GM19452 (cell line): ENCODE measurements around the gene SLC22A23.

ENCODE experiments used
- ATAC-seq: cut with Tn5 transposase; IDR thresholded peaks from one replicate; pipeline ENCODE4 v1.9.1; 2021; ENCODE audit not compliant: unreplicated experiment

SLC22A23 gene

GRCh38 chr6:3422435-3423070, 34.3 kb downstream of the SLC22A23 start:
- ATAC-seq, result no peak

DNA sequence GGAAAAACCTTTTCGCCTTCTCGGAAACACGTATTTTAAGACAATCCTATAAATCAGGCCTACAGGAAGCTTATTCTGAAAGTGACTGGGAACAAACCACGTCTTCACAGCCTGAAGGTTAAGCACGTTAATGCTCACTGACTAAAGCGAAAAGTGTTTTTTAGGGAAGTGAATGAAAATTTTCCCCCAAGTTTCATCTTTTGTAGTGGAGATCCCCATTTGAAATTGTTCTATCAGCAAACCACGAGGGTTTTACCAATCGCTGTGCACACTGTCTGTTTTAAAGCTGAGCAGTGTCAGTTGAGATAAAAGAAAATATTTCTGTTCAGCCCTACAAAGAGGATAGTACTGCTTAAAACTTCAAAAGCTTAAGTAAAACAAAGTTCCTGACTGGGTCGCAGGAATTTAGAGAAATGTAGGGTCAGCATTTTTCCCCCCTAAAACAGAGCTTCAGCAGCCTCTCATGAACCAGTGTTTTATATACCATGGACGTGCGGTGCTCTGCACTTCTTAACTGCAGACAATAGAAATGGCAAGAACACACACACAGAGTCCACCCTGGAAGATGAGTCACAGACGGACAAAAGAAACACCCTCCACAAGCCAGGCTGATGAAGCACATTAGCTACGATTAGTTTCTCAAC, 34.9 kb downstream of the SLC22A23 start:
- ATAC-seq, result no peak

DNA sequence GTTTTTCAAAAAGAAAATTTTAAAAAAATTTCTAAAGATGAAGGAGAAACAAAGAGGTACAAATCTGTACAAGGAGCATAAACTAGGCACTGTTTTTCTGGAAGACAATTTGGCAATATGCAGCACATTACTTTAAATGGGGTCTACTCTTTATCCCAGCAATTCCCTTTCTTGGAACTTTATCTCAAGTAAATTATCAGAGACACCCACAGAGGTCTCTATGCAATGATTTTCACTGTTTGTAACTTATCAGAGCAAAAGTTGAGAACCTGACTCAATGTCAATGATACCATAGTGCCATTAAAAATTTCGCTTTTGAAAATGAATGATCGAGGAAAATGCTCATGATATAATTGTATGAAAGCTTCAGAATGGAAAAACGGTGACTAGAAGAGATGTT, 35.7 kb downstream of the SLC22A23 start:
- no peak for ATAC-seq

- ATAC-seq, result no peak
Observed at GRCh38 chr6:3419624-3420272, 37.1 kb downstream of the SLC22A23 start.

DNA sequence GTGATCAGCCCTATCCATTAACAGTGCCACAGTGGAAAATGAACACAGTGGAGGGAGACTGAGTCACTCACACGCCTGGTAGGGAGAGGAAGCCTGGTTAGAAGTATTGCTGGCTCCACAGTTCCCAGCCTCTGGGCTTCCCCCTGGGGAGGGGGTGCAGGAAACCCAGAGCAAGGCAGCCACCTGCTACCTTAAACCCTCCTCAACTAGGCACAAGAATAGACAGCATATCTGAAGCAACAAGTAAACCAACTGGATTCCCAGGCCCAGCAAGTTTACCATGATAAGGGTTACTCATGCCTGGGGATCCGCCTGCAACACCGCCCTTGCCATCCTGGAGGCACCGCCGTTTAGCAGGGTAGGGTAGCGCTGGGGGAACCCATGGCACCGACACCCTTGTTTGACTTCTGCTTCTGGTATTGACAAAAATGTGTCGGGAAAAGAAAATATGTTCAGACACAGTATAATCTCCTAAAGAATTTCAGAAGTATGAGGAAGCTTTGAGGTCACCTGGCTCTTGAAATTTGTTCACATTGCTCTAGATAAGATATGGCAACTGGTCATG, 38.3 kb downstream of the SLC22A23 start:
- ATAC-seq, result no peak

- no peak for ATAC-seq
Observed at GRCh38 chr6:3417473-3417872, 39.4 kb downstream of the SLC22A23 start.

- no peak for ATAC-seq
Observed at GRCh38 chr6:3415490-3415889, 41.4 kb downstream of the SLC22A23 start.

DNA sequence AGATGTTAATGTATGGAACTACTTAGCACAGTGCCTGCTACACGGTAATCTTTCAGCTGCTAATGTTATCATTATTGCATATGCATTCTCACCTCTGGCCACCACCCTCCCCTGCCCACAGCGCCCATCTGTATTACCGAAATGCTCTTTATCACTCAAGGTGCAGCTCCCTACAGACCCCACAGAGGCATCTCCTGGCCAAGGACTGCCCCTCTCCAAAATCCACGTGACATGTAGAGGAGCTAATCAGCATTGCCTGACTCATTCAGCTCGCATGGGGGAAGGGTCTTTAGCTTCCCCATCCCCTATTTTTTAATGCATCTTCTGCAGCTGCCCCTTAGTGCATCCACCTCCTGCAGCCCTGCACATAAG, 41.8 kb downstream of the SLC22A23 start:
- no peak for ATAC-seq

GRCh38 chr6:3414327-3415081, 42.3 kb downstream of the SLC22A23 start:
- ATAC-seq, result no peak

DNA sequence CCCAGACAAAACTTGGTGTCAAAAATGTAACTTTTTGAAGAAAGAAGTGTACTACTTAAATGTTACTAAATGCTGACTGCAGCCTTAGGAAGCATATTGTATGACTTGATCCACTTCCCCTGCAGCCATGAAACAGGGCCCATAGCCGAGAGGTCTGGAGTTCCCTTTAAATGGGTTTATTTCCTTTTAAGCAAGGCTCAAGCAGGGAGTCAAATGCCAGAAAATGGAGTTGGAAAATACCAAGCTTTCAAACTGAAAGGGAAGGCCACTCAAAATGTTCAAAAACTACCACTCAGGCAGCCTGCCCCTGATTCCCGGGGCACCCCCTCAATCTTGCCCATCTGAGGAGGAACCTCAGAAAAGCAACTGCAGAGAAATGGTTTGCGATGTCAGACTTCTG, 43.3 kb downstream of the SLC22A23 start:
- no peak for ATAC-seq

DNA sequence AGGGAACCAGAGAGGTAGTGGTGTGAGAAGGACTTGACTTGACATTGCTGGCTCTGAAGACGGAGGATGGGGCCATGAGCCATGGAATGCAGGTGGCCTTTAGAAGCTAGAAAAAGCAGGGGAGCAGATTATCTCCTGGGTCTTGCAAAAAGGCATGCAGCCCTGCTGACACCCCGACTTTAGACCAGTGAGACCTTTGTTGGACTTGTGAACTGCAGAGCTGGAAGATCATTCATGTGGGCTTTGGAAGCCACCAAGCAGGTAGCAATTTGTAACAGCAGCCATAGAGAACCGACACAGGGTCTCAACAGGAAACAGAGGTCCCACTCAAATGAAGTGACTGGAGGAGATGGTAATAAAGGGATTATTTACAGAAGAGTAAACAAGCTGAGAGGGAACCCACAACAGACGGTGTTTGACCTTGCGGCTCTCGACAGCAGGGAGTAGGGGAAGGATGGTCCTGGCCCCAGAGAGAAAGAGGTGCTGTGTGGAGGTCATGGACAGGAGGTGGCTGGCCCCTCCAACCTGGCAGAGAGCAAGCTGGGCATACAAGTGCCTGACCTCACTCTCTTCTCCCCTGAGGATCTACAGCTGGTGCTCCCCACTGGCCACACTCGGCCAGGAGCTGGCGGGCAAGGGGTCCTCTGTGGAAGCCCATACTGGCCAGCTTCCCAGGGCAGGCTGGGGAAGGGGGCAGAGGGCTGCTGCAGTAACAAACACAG, 43.9 kb downstream of the SLC22A23 start:
- no peak for ATAC-seq

DNA sequence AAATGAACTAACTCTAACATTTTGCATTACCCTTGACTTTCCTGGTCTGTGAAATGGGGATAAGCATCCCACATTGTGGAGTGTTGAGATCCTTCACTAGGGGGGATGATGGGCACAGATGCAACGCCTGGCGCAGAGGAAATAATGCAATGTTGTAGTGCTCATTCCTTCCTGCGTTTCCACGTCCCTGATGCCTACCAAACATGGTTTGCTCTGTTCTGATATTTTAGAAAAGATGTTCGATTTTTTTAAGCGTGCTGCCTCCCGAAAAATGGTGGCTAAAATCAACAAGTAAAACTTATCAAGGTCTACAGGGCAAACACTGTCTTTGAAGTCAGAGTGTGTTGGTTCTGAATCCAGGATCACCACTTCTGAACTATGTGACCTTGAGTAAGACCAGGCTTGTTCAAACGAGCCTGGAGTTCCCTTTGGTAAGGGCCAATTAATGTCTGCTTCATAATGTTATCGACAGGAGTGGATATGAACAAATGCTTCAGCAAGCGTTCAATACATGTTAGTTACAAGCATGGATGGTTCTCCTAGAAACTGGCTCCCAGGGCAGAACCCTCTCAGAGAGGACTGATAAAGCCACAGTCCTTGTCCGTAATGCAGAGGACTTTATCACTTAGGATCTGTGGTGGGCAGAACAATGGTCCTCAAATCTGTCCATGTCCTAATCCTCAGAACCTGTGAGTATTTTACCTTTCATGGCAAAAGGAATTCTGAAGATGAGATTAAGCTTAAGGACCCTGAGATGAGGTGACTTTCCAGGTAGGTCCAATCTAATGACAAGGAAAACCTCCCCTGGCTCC, 44.7 kb downstream of the SLC22A23 start:
- ATAC-seq, result no peak

GRCh38 chr6:3410385-3411360, 46.2 kb downstream of the SLC22A23 start:
- ATAC-seq, result no peak

DNA sequence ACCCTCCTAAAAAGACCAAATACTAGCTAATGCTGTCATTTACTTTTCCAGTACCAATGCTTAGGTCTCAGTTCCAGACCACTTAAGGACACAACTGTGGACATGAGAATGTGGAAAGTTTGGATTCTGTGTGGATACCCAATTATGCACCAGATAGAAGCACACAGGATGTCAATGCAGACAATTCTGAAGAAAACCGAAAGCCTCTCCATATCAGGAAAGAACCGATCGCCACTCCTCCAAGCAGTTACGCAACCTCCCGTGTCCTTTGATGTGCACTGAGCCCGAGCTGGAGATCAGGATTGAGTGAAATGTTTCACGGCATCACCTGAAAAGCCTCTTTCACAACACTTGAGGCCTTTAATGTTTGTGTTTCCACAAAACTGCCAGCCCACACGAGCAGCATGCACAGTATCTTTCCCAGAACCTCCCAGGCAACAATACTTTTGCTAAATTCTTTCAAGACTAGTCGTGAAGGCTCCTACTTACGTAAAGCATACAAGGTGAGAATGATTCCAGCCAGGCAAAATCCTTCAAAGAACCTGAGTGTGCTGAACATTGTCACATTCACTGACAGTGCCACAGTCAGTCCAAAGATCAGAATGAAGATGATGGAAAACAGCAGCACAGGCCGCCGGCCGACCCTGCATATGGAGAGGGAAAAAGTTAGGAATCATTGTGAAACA, 47.0 kb downstream of the SLC22A23 start:
- ATAC-seq, result no peak

- ATAC-seq, result no peak
Observed at GRCh38 chr6:3408665-3409064, 48.2 kb downstream of the SLC22A23 start.

DNA sequence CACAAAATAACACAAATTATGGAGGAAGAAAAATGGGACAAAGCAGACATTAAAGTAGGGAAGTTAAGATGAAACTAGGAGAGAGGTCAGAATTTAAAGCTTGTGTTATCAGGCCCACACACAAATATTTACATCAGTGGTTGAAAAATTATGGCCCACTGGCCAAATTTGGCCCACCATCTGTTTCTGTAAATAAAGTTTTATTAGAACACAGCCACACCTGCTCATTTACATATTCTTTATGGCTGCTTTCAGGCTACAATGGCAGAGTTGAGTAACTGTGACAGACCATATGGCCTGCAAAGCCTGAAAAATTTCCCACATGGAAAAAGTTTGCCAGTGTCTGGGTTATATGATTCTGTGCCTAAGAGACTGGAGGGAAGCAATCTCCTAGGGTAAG, 49.0 kb downstream of the SLC22A23 start:
- no peak for ATAC-seq

DNA sequence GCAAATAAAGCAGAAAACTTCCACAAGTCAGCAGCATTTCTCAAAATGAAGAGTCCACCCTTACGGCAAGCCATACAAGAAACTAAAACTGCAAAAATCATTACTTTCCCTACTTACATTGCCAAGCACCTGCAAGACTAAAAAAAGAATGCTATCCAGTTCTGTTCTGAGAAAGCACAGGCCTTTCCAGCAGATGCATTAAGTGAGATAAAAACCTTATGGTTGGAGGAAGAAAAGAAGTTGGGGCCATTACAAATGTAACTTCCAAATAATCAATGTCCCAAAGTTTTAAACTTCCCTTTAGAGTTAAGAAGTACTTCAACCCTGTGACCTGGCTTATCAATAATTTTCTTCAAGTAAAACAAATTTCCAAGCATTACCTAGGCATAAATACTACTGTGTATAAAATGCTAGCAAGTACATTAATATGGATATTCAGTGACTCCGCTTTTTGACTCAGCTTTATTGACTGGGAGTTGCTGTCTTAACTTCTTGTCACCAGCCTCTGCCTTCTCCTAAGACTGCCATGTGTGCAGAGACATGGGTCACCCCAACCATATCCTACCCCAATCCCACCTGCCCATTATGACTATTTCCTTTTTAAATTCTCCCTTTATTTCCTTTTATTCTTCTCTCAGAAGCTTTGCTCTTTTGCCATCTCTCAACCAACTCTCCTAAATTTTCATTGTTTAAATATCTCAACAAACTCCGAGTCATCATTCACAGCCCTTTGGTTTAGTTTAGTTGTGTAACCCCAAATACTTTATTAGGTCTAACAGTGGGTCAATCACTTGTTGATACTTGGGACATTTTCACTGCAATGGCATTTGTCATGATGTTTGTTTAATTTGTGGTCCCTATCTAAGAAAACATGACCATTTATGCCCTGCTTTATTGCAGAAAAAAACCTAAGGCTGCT, 49.7 kb downstream of the SLC22A23 start:
- ATAC-seq, result no peak
